ENCODE measurements around the gene ELOVL2. TPM values are rescaled to one million over a fixed set of nuclear protein-coding genes. Genes with fewer than 3 reads are reported as not detected.

ELOVL2 gene
- total and polyA plus RNA-seq, 10 of the 15 experiments (the other 5 are each of a cell fraction or from before 2014, with no cell fraction given) = 0.01 to 0.03 TPM; not detected in 8

DNA sequence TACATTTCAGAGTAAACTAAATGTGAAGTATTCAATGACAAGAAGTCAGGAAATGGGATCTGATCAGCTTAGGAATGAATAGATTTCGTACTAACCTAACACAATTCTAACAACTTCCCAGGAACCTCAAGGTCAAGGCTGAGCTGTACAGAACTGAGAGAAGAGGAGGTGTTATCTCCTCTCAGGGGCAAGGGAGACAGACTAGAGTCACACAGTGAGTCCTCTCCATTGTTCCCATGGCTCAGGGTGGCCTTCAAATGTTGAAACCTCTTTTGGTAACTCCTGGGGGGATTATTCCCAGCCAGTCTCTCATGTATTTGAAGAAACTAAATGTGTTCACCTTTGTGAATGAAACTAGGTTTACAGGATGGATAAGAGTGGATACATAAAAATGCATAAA is 27.7 kb downstream of the ELOVL2 start (continued):
- no peak for TF ChIP-seq ZBTB40 (IDR thresholded peaks at IDR 0.05; ENCODE audit: borderline replicate concordance)

DNA sequence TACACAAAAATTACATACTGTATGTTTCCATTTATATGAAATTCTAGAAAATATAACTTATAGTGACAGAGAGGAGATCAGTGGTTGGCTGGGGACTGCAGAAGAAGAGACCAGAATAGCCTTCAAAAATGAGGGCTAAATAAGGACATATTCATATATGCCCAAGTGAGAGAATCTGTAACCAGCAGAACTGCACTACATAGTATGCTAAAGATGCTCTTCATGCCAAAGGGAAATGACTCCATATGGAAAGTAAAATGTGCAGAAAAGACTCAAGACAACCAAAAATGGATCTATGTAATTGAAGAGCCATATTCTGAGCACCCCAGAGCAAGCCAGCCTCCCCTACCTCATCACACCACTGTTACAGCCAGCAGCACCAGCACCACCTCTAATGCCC is 29.0 kb downstream of the ELOVL2 start:
- Histone ChIP-seq H3K27me3 (replicated peaks in 1 of 2; ENCODE audit: control insufficient read depth in 2 of 2, insufficient read depth in 2 of 2, low read length in 1 of 2) (peaks cover 0 to 5% of the 10 kb centered on the region in 2 experiments; a peak in 3 of 4 replicates), H3K9ac (ENCODE audit: control insufficient read depth, insufficient read depth, low read length) (no peak overlapping the region), H2AFZ (ENCODE audit: control insufficient read depth, low read depth, low read length) (no peak overlapping the region), H3K79me2 (ENCODE audit: control insufficient read depth, insufficient read depth, low read length) (no peaks in the 10 kb centered on the region), H3K4me1 (ENCODE audit: control insufficient read depth, insufficient read depth, low read length) (no peaks in the 10 kb centered on the region), H3K4me2 (ENCODE audit: control insufficient read depth, insufficient read depth) (no peak overlapping the region), H4K20me1 (ENCODE audit: control insufficient read depth, insufficient read depth) (no peaks in the 10 kb centered on the region), H3K27ac (ENCODE audit: control insufficient read depth, insufficient read depth) (no peak overlapping the region), H3K4me3 (no peak overlapping the region), H3K9me3 (replicated peaks; ENCODE audit: control insufficient read depth, insufficient read depth, low read length) (no peaks in the 10 kb centered on the region), H3K36me3 (ENCODE audit: control insufficient read depth in 2 of 2, insufficient read depth in 2 of 2, low read length in 1 of 2) (no peaks in the 10 kb centered on the region)
- ChIA-PET SMC1A (ENCODE audit: uncharacterized antibody, unreplicated experiment) (no interaction called here), RAD21 (ENCODE audit: unreplicated experiment) (no interaction called here), POLR2A (no interaction called here), CTCF (no interaction called here)
- ATAC-seq (no peak), DNase-seq (ENCODE audit: low read depth, low spot score) (no peak), FAIRE-seq (no peak)
- intact Hi-C loops (cut with micrococcal nuclease; ENCODE audit: unreplicated experiment) = no loop called here
- no TSS peak for BruUV-seq (replicated peaks)
- TF ChIP-seq ESRRA (IDR thresholded peaks at IDR 0.05; ENCODE audit: low read length) (no peak), EED (IDR thresholded peaks at IDR 0.05; ENCODE audit: low read depth) (no peak), ATF7 (IDR thresholded peaks at IDR 0.05; ENCODE audit: low read depth) (no peak), NFXL1 (IDR thresholded peaks at IDR 0.05; ENCODE audit: borderline replicate concordance) (no peak), HCFC1 (IDR thresholded peaks at IDR 0.05; ENCODE audit: low read length) (no peak), YBX1 (IDR thresholded peaks at IDR 0.05) (no peak), SIX5 (IDR thresholded peaks at IDR 0.05; ENCODE audit: low read depth, low read length, severe bottlenecking) (no peak), MEF2A (IDR thresholded peaks at IDR 0.05; ENCODE audit: insufficient read depth, low read depth, low read length) (no peak), MTA2 (IDR thresholded peaks at IDR 0.05; ENCODE audit: low read depth) (no peak)
- TF ChIP-seq, protein P1, sequence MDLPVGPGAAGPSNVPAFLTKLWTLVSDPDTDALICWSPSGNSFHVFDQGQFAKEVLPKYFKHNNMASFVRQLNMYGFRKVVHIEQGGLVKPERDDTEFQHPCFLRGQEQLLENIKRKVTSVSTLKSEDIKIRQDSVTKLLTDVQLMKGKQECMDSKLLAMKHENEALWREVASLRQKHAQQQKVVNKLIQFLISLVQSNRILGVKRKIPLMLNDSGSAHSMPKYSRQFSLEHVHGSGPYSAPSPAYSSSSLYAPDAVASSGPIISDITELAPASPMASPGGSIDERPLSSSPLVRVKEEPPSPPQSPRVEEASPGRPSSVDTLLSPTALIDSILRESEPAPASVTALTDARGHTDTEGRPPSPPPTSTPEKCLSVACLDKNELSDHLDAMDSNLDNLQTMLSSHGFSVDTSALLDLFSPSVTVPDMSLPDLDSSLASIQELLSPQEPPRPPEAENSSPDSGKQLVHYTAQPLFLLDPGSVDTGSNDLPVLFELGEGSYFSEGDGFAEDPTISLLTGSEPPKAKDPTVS (IDR thresholded peaks at IDR 0.05; ENCODE audit: low read depth, low read length) = no peak
- TF ChIP-seq, protein P2, sequence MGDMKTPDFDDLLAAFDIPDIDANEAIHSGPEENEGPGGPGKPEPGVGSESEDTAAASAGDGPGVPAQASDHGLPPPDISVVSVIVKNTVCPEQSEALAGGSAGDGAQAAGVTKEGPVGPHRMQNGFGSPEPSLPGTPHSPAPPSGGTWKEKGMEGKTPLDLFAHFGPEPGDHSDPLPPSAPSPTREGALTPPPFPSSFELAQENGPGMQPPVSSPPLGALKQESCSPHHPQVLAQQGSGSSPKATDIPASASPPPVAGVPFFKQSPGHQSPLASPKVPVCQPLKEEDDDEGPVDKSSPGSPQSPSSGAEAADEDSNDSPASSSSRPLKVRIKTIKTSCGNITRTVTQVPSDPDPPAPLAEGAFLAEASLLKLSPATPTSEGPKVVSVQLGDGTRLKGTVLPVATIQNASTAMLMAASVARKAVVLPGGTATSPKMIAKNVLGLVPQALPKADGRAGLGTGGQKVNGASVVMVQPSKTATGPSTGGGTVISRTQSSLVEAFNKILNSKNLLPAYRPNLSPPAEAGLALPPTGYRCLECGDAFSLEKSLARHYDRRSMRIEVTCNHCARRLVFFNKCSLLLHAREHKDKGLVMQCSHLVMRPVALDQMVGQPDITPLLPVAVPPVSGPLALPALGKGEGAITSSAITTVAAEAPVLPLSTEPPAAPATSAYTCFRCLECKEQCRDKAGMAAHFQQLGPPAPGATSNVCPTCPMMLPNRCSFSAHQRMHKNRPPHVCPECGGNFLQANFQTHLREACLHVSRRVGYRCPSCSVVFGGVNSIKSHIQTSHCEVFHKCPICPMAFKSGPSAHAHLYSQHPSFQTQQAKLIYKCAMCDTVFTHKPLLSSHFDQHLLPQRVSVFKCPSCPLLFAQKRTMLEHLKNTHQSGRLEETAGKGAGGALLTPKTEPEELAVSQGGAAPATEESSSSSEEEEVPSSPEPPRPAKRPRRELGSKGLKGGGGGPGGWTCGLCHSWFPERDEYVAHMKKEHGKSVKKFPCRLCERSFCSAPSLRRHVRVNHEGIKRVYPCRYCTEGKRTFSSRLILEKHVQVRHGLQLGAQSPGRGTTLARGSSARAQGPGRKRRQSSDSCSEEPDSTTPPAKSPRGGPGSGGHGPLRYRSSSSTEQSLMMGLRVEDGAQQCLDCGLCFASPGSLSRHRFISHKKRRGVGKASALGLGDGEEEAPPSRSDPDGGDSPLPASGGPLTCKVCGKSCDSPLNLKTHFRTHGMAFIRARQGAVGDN (IDR thresholded peaks at IDR 0.05) = no peak
- TF ChIP-seq, protein P3, sequence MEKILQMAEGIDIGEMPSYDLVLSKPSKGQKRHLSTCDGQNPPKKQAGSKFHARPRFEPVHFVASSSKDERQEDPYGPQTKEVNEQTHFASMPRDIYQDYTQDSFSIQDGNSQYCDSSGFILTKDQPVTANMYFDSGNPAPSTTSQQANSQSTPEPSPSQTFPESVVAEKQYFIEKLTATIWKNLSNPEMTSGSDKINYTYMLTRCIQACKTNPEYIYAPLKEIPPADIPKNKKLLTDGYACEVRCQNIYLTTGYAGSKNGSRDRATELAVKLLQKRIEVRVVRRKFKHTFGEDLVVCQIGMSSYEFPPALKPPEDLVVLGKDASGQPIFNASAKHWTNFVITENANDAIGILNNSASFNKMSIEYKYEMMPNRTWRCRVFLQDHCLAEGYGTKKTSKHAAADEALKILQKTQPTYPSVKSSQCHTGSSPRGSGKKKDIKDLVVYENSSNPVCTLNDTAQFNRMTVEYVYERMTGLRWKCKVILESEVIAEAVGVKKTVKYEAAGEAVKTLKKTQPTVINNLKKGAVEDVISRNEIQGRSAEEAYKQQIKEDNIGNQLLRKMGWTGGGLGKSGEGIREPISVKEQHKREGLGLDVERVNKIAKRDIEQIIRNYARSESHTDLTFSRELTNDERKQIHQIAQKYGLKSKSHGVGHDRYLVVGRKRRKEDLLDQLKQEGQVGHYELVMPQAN (conservative IDR thresholded peaks at IDR 0.05) = no peak
- in situ Hi-C loops (cut with MboI) = no loop called here

All from GM12878 (cell line).